Left colon (tissue), 2 donors: ENCODE data around the gene CAPZA2. TPM values are rescaled to one million over a fixed set of nuclear protein-coding genes. Genes with fewer than 3 reads are reported as not detected.

Source experiments
- ATAC-seq: fragments of 200-7000 bp; cut with Tn5 transposase; one replicate; pipeline ENCODE4 v1.9.1; 2020; ENCODE audit warnings: mild to moderate bottlenecking, moderate library complexity
- DNase-seq, 2 donors: peaks; one replicate each; pipeline ENCODE4 v3.0.0-alpha.2; 2020
- intact Hi-C, 2 donors: fragments of 100-400 bp; cut with DNase I in 1 of 2; cut with micrococcal nuclease in 1 of 2; formaldehyde crosslinking; loops; one replicate each; pipeline versions ENCODE4 v1.11.2 to v1.14.0; 2022; cut with DNase I, micrococcal nuclease
- total RNA-seq, 2 donors: library from RNA; stranded (reverse); fragmentation: NEBNext Ultra II Directional; extraction: Animal tissue kit (Norgen Biotek cat#: 25700); gene quantifications; one replicate each; pipeline ENCODE4 v1.2.1, GENCODE V29; 2021
- donor health status: DM: no; HTN: no; CAD: no.
- donor health status: DM: yes; HTN: yes; CAD: no.

CAPZA2 gene
- total RNA-seq, 2 donors from 2014 or later, result 209 to 291 TPM

DNA sequence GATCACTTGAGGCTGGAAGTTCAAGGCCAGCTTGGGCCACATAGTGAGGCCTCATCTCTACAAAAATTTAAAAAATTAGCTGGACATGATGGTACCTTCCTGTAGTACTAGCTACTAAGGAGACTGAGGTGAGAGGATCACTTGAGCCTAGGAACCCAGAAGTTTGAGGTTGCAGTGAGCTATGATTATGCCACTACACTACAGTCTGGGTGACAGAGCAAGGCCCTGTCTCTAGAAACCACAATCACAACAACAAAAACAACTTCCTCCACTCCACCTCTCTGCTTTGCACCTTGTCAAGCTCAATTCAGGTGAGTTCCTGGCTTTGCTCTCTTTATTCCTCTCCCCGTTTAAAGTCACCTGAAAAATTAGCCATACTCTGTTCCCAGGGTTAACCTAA lies 8.3 kb upstream of the CAPZA2 start:
- intact Hi-C loops, result no loop called here
- ATAC-seq, result no peak

DNA sequence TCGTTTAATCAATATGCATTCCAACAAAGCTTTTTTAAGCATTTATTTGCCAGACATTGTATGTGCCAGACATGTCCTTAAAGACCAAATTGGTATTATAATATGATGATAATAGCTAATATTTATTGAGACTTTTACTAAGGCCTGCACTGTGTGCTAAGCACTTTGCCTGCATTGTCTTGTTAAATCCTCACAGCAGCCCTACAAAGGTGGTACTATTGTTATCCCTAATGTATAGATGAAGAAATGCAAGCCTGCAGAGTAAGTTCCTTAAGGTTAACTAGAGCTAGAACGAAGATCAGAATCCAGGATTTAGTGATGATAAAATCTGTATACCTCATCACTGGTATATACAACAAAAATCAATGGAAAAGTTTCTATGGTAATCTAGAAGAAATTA lies 5.3 kb upstream of the CAPZA2 start:
- intact Hi-C loops, result no loop called here
- DNase-seq (no peak), ATAC-seq (no peak)

More for the DNA sequence above, 8.3 kb upstream of the CAPZA2 start:
- no peak for DNase-seq

GRCh38 chr7:116859323-116859722 lies 3.1 kb upstream of the CAPZA2 start:
- intact Hi-C loops, result no loop called here
- no peak for DNase-seq
- no peak for ATAC-seq

GRCh38 chr7:116861717-116862116 lies 670 bp upstream of the CAPZA2 start:
- intact Hi-C loops, result no loop called here
- DNase-seq (no peak), ATAC-seq (no peak)

DNA sequence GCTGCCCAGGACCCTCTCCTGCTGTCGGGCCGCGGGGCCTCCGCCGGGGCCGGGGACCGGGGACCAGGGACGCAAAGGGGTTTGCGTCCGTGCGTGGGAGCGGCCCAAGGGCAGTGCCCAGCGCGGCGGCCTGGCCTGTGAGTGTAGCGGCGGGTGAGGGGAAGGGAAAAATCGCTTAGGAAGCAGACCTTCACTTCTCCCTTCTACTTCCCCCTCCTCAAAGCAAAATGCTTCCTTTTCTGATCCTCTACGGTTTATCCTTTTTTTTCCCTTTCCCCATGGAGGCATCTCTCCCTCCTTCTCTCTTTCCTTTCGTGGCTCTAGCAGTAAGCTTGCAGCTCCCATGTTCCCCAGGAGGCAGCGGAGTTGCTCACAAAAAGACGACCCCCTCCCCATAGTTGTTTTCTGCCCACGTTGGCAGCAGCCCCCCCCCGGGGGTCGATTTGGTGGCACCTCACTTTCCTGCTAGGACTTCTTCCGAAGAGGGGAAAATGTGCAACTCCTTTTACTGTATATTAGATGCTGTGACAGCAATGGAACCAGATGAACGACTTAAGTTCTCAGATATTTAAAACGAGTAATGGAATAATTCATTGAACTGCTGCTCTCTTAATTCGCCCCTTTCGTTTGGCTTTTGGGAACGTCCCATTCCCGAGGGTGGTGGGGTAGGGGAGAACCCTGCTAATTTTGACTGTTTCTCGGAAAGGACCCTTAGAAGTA lies 724 bp downstream of the CAPZA2 start:
- ATAC-seq (peak; percentile 54), DNase-seq (peak in 1 of 2 donors; percentile 32)
- intact Hi-C loops, result no loop called here

DNA sequence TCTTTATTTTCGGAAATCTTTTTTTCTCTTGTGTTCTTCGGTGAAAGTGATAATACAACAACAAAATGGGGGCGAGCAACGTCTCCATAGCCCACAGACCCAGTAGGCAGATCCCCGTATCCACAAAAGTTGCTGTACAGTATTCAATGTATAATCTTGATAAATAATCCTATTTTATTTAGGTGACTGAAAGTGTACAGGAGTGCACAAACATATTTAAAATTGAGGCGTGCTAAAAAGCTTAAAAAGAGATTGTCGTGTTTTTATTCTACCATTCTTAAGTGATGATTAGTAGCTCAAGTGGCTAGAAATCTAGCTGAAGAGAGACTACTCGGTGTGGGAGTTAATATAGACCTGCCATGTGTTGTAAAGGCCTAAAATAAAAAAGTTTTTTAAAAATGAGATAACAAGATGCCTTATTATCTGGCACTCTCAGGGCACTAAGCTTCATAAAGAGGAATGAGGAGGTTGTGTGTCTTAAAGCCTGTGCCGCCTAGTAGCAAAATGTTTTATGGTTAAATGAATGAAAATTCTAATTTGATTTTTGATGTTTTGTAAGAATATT lies 1.6 kb downstream of the CAPZA2 start:
- ATAC-seq (no peak), DNase-seq (no peak)
- intact Hi-C loops, result no loop called here

DNA sequence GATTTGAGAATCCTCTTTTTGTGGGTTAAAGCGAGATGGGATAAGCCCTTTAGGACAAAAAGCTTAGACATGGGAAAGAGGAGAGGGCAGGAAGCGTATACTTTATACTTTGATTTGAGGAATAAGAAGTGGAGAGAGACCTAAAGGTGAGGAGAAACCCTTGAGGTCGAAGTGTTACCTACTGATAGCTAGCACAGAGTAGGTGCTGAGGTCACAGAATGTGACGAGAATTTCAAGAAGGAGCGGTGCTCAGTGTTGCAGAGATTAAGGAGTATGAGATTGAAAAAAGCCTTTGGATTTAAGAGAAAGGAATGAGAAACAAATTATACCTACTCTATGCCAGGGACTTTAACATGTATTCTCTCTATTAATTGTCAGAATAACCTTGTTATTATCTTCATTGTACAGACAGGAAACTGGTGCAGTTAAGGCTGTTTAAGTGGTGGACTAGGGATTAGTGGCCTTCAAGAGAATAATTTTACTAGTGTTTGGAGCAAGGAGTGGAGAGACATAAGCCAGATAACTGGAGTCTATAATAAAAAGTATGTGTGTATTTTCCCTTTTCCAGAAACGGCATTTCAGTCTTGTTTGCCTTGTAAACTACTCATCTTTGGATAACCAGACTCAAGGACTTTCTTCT lies 8.8 kb downstream of the CAPZA2 start:
- ATAC-seq, result no peak
- no peak for DNase-seq
- intact Hi-C loops, result no loop called here

DNA sequence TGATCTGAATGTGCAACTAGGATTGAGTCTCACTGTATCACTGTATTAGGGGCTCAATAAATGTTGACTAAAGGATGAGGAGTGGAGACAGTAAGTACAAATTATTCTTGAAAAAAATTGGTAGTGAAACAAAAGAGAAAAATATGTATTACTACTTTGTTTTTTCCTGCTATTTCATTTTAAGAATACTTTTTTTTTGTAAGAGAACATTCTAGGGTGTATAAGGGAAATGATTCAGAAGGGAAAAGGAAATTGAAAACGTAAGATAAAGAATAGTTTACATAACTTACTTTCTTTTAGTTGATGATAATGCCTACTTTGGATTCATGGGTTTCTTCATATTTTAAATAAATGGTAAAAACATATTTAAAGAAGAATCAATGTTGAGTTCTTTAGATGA lies 9.6 kb downstream of the CAPZA2 start:
- DNase-seq (no peak), ATAC-seq (no peak)
- intact Hi-C loops, result no loop called here

- DNase-seq, result no peak
- ATAC-seq, result no peak
- intact Hi-C loops, result no loop called here
Measured at GRCh38 chr7:116873619-116874018, 11.2 kb downstream of the CAPZA2 start.

GRCh38 chr7:116876664-116877442 lies 14.5 kb downstream of the CAPZA2 start:
- intact Hi-C loops, result no loop called here
- peak; percentile 43 to 67 for DNase-seq
- peak; percentile 96 for ATAC-seq

- intact Hi-C loops, result no loop called here
- ATAC-seq, result no peak
- no peak for DNase-seq
Measured at GRCh38 chr7:116877443-116878217, 15.2 kb downstream of the CAPZA2 start.

DNA sequence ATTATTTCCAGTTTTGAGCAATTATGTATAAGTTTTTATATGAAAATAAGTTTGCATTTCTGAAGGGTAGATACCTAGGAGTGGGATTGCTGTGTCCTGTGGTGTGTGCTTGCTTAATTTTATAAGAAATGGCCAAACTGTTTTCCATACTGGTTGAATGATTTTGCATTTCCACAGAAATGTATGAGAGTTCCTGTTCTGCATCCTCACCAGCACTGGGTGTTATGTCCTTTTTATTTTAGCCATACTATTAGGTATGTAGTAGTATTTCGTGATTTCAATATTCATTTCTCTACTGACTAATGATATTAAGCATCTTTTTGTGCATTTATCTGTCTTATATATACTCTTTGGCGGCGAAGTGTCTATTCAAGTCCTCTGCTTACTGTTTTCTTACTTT lies 22.3 kb downstream of the CAPZA2 start:
- ATAC-seq (no peak), DNase-seq (no peak)
- intact Hi-C loops, result no loop called here

GRCh38 chr7:116885724-116886123 lies 23.3 kb downstream of the CAPZA2 start:
- intact Hi-C loops, result no loop called here
- ATAC-seq (peak; percentile 86), DNase-seq (no peak)

- ATAC-seq (peak; percentile 15), DNase-seq (no peak)
- intact Hi-C loops, result no loop called here
Measured at GRCh38 chr7:116886543-116887156, 24.3 kb downstream of the CAPZA2 start.

- ATAC-seq (no peak), DNase-seq (no peak)
- intact Hi-C loops, result no loop called here
Measured at GRCh38 chr7:116888895-116889294, 26.5 kb downstream of the CAPZA2 start.

- DNase-seq, result no peak
- ATAC-seq, result no peak
- intact Hi-C loops, result no loop called here
Measured at GRCh38 chr7:116895849-116896248, 33.5 kb downstream of the CAPZA2 start.

DNA sequence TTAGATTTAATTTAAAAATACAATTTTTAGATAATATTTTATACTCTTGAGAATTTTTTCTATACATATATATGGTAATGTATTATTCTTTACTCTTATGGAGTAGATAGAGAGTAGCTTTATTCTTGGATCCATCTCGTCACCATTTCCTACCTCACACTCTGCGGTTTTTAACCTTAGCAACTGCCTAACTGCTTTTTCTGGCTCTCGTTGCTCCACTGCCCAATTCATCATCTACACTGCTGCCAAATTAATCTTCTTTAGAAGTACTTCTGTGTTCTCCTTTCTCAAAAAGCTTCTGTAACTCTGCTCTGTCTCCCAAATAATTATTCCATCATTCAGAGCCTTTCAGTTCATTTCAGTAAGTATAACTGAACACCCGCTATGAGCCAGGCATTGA lies 35.3 kb downstream of the CAPZA2 start:
- DNase-seq (no peak), ATAC-seq (no peak)
- intact Hi-C loops, result no loop called here

DNA sequence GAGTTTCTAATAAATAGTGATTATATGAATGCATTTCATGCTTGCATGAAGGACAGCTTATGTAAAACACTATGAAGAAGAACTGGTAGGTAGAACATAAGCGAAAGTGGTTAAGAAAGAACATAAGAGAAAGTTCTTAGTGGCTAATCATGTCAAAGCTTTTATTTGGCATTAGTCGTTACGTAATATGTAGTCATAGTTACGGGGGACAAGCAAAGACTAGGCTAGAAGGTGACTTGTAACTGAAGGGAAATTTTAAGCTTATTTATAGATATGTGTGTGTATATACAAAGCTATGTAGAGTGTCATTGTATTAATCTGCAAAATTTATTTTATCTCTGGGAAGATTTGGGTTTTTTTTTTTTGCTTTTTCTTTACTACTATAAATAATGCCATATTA lies 36.9 kb downstream of the CAPZA2 start:
- no peak for DNase-seq
- ATAC-seq, result no peak
- intact Hi-C loops, result no loop called here

DNA sequence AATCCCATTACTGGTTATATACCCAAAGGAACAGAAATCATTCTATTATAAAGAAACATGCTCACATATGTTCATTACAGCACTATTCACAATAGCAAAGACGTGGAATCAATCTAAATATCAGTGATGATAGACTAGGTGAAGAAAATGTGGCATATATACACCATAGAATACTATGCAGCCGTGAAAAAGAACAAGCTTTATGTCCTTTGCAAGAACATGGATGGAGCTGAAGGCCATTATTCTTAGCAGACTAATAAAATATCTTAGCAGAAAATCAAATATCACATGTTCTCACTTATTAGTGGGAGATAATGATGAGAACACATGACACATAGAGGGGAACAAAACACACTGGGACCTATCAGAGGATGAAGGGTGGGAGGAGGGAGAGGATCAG lies 38.8 kb downstream of the CAPZA2 start:
- no peak for DNase-seq
- no peak for ATAC-seq
- intact Hi-C loops, result no loop called here
